ENCODE results near the gene DLG3.
A peak's percentile ranks its signal among the peaks of the same experiment; 100 is the strongest.

The DLG3 gene

DNA sequence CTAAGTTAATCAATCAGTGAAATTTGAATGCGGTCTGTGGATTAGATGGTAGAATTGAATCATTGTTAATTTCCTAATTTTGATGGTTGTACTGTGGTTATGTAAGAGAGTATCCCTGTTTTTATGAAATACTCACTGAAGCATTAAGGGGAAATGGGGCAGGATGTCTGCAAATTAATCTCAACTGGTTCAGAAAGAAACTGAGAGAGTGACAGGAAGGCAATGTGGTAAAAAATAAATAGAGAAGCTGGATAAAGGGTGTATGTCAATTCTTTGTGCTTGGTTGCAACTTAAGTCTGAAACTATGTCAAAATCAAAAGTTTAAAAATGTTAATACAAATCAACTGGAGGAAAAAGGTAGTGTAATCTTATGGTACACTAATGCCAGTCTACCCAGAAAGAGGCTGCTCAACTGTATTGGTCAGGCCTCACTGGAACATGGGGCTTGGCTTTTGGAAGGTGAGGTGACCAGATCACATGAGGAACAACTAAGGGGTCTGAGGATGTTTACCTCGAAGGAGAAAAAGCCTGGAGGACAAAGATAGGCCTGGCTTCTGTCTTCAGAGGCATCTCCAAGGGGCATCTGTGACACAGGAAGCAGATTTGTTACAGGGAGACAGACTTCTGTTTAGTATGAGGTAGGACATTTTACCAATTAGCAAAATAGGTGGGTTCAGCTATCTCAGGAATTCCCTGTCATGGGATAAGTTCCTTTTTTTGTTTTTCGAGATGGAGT lies 83.1 kb downstream of the DLG3 start:
- no peak for DNase-seq

- DNase-seq = no peak
These were observed 90.6 kb downstream of the DLG3 start for GRCh38 chrX:70535198-70535597.

DNA sequence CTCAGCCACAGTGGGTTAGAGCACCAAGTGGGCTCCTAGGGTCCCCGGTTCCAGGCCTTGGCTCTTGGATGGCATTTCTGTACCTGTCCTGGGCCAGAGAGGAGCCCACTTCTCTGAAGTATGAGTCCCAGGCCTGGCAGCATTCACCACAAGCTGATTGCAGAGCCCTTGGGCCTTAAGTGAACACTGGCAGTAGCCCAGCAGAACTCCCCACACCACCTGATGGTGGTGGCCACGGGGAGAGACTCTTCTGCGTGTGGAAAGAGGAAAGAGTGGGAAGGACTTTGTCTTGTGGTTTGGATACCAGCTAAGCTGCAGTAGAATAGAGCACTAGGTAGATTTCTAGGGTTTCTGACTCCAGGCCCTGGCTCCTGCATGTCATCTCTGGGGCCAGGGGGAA lies 104.8 kb downstream of the DLG3 start:
- DNase-seq = no peak

- DNase-seq = peak; percentile 3 to 4
These were observed 107.6 kb downstream of the DLG3 start for GRCh38 chrX:70552130-70552704.

GRCh38 chrX:70553516-70553915 lies 108.9 kb downstream of the DLG3 start:
- no peak for DNase-seq

- DNase-seq = peak; percentile 10 to 17
These were observed 109.4 kb downstream of the DLG3 start for GRCh38 chrX:70554081-70554480.

DNA sequence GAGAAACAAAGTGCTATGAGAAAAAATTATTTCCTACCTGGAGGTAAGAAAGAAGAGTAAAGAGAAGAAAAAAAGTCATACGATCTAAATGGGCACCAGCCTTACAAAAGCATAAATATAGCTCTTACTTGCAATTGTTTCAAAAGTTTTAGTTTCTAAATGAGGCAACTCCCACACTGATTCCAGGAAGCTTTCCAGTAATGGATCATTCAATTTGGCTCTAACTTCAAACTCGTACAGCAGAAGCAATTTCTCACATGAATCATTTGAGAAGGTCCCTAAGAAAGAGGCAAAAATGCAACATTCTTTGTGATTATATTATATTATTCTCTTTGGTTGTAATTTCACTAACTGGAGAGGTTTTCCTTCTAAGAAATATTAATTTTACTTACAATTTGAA lies 109.9 kb downstream of the DLG3 start:
- no peak for DNase-seq

- DNase-seq = no peak
These were observed 110.3 kb downstream of the DLG3 start for GRCh38 chrX:70554948-70555347.

Data from Kasumi-1 (cell line).